Left renal pelvis (tissue), 4 donors: Measurements from ENCODE around the gene NEDD4L. TPM values are rescaled to one million over a fixed set of nuclear protein-coding genes. Genes with fewer than 3 reads are reported as not detected.

ENCODE experiments used
- DNase-seq, 4 donors: peaks; one replicate each; pipeline ENCODE4 v3.0.0-alpha.2; 2013; ENCODE audit warnings: low read depth in 4 of 4, low spot score in 3 of 4
- polyA plus RNA-seq, 4 donors: library from polyadenylated mRNA; unstranded; fragments of 120-200 nt; gene quantifications; one replicate each; pipeline ENCODE4 v1.2.1, GENCODE V29; 2013; ENCODE audit not compliant: insufficient read length in 4 of 4

NEDD4L gene
- polyA plus RNA-seq, 4 donors = 30.8 to 151 (median 130) TPM

GRCh38 chr18:58226429-58226828 lies 182.4 kb downstream of the NEDD4L start:
- no peak for DNase-seq

GRCh38 chr18:58227361-58227930 lies 183.4 kb downstream of the NEDD4L start:
- DNase-seq = no peak

- no peak for DNase-seq
Measured at GRCh38 chr18:58228176-58228575, 184.2 kb downstream of the NEDD4L start.

GRCh38 chr18:58228762-58229161 lies 184.7 kb downstream of the NEDD4L start:
- no peak for DNase-seq

GRCh38 chr18:58229162-58229561 lies 185.1 kb downstream of the NEDD4L start:
- no peak for DNase-seq

- no peak for DNase-seq
Measured at GRCh38 chr18:58230438-58231179, 186.6 kb downstream of the NEDD4L start.

GRCh38 chr18:58231930-58232329 lies 187.9 kb downstream of the NEDD4L start:
- no peak for DNase-seq

- no peak for DNase-seq
Measured at GRCh38 chr18:58232668-58233067, 188.6 kb downstream of the NEDD4L start.

- DNase-seq = no peak
Measured at GRCh38 chr18:58234359-58234741, 190.3 kb downstream of the NEDD4L start.

GRCh38 chr18:58235001-58235436 lies 191.0 kb downstream of the NEDD4L start:
- DNase-seq = no peak

GRCh38 chr18:58239879-58240278 lies 195.9 kb downstream of the NEDD4L start:
- no peak for DNase-seq

- DNase-seq = no peak
Measured at GRCh38 chr18:58241026-58241679, 197.1 kb downstream of the NEDD4L start.

GRCh38 chr18:58241877-58242276 lies 197.9 kb downstream of the NEDD4L start:
- DNase-seq = no peak

GRCh38 chr18:58242435-58242834 lies 198.4 kb downstream of the NEDD4L start:
- no peak for DNase-seq

GRCh38 chr18:58242968-58243367 lies 198.9 kb downstream of the NEDD4L start:
- DNase-seq = no peak

GRCh38 chr18:58243401-58243800 lies 199.4 kb downstream of the NEDD4L start:
- no peak for DNase-seq

GRCh38 chr18:58247363-58247834 lies 203.4 kb downstream of the NEDD4L start:
- DNase-seq = no peak

- no peak for DNase-seq
Measured at GRCh38 chr18:58249712-58250111, 205.7 kb downstream of the NEDD4L start.

- no peak for DNase-seq
Measured at GRCh38 chr18:58251416-58251815, 207.4 kb downstream of the NEDD4L start.

- DNase-seq = no peak
Measured at GRCh38 chr18:58252166-58252565, 208.1 kb downstream of the NEDD4L start.

- DNase-seq = no peak
Measured at GRCh38 chr18:58253318-58253717, 209.3 kb downstream of the NEDD4L start.

GRCh38 chr18:58253871-58254270 lies 209.8 kb downstream of the NEDD4L start:
- no peak for DNase-seq
